Cardiac fibroblast (primary cell): ENCODE data around the gene MAP7.
"Not testable (repeated sequence)": the region's sequence is repeated elsewhere in the genome, so short reads cannot be mapped to it uniquely, and the experiment has no call there.

Source experiments
- DNase-seq, 2 donors: peaks; one replicate each; pipeline versions ENCODE4 v3.0.0 to v3.0.0-alpha.2; 2010; ENCODE audit warnings: low read depth in 2 of 2
- H3K4me3 ChIP-seq, 2 donors: replicated peaks in 1 of 2; 1 replicate in 1 of 2; 2 replicates in 1 of 2; pipeline ENCODE4 v1.5.1; 2011; ENCODE audit warnings: low read depth in 2 of 2, low read length in 2 of 2, mild to moderate bottlenecking in 2 of 2, moderate library complexity in 1 of 2
- TF ChIP-seq, protein P1 (sequence below): IDR thresholded peaks from one replicate; pipeline ENCODE4 v1.5.1; 2011; ENCODE audit warnings: low read depth, mild to moderate bottlenecking, low read length, inconsistent platforms

The MAP7 gene

DNA sequence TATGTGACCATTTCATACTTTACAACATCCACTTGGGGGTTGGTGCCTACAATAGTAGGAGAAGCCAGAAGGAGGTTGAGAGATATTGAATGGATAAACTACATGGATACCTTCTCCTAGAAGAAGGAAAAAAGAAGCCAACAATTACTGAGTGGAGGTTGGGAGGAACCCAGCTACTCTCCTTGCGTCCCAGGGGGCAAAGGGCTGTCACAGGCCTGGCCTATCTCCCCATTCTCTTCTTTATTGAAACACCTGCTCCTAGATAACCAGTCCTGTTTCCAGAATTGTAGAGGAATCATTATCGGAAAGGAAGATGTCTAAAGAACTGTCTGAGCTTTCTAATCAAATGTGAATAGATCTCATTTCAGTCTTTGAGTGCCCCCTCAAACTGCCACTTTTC, 115.1 kb downstream of the MAP7 start:
- no peak overlapping the region for H3K4me3 ChIP-seq
- no peak for DNase-seq
- TF ChIP-seq, protein P1, sequence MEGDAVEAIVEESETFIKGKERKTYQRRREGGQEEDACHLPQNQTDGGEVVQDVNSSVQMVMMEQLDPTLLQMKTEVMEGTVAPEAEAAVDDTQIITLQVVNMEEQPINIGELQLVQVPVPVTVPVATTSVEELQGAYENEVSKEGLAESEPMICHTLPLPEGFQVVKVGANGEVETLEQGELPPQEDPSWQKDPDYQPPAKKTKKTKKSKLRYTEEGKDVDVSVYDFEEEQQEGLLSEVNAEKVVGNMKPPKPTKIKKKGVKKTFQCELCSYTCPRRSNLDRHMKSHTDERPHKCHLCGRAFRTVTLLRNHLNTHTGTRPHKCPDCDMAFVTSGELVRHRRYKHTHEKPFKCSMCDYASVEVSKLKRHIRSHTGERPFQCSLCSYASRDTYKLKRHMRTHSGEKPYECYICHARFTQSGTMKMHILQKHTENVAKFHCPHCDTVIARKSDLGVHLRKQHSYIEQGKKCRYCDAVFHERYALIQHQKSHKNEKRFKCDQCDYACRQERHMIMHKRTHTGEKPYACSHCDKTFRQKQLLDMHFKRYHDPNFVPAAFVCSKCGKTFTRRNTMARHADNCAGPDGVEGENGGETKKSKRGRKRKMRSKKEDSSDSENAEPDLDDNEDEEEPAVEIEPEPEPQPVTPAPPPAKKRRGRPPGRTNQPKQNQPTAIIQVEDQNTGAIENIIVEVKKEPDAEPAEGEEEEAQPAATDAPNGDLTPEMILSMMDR: no peak

DNA sequence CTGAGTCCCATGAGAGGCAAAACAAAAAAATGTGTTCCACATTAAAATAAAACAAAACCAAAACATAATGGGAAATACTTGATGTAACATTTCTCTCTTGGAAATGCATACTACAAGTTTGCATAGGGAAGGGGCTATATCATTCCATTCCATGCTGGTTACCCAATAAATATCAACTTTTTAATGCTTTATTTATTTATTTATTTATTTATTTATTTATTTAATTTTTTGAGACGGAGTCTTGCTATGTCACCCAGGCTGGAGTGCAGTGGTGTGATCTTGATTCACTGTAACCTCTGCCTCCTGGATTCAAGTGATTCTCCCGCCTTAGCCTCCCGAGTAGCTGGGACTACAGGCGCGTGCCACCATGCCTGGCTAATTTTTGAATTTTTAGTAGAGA, 118.9 kb downstream of the MAP7 start:
- H3K4me3 ChIP-seq, DNase-seq: not testable (repeated sequence)

DNA sequence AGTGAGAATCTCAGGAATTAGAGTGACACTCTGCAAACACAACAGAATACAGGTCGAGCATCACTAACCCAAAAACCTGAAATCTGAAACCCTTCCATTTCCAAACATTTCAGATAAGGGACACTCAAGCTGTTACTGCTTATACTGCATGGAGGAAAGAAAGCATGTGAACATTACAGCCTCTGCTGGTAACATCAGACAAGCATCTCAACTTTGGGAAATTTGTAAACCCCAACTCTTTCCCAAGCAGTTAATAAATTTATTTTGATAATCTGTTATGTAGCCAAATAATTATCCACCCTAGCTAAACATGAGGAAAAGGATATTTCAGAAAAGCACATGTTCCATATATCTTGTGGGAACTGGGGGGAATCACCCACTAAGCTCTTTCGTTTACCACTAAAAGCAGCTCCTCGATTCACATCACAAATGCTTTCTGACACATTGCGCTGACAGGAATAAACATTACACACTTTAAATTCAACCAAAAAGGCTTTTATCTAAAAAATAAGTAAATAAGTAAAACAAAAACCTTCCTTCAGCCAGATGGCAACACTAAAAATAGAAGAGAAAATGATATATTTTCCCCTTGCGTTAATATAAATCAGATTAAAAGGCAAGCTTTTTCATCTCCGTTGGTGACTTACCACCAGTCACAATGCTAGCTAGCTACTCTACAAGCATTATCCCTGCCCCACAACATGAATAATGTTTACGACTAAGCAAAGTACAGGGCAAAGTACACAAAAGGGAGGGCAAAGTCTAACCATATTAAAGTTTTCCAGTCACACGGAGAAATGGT, 120.8 kb downstream of the MAP7 start:
- TF ChIP-seq, protein P1: no peak
- H3K4me3 ChIP-seq: no peak overlapping the region

DNA sequence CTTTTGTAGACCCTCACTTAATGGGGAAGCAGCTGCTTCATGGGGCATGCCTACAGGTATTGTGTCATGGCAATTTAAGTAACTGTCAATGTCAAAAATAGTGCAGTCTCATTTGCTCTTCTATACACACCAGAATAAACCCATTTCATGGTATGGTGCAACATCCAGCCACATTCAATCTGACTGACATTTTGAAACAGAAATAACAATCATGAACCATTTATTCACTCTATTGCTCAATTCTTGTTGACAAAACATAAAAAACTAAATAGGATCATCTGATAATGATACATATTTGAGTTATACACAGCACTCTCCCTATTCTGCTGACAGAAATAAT, 122.9 kb downstream of the MAP7 start:
- H3K4me3 ChIP-seq: no peak overlapping the region
- TF ChIP-seq, protein P1: no peak
- DNase-seq: no peak

More for the DNA sequence above, 120.8 kb downstream of the MAP7 start:
- DNase-seq: no peak

DNA sequence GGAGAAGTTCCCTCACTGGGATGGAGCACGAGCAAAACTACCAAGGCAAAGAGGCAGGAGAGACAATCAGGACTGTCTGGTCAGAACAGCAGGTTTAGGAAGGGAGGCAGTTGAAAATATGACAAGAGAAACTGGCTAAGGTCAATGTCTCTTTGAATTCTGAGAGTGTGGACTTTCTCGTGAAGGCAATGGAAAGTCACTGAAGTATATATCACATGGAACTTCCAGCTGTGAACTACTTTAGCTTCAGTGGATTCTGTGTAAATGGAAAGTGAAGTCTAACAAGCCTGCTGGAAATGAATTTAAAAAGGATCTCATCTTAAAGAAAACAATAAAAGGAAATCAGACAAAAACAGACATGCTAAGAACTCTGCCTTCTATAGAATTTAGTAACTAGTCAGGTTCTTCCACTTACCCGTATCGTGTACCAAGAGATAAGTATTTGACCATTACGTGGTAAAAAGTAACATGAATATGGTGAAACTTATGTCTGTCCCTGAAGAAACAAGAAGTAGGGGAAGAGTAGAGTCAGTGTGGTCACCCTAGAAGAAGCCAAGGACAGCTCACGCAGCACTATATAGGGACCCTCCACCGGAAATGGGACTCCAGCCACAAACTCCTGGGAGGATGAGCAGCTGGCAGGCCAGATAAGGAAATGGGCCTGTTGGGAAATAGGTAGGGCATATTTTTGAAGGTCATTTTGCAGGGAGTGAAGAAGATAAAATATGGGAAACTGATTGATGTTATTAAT, 123.4 kb downstream of the MAP7 start:
- no peak for DNase-seq
- TF ChIP-seq, protein P1: no peak
- H3K4me3 ChIP-seq: no peak overlapping the region

DNA sequence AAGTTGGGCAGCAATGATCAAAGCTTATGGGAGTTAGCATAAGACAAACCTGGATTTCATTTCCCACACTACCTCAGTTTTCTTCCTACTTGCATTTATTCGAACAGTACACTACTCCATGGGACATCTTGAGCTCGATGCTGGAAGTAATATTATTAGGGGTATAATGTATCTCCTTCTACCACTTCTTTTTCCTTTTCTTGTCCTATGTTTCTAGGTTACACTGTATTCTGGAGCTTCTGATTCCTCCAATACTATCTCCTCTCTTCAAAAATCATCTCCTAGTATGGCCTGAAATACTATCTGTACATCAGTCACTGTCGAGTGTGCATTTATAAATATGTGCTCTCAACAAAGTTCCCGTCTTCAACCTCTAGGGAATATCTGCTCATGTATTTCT, 124.4 kb downstream of the MAP7 start:
- DNase-seq: no peak
- no peak overlapping the region for H3K4me3 ChIP-seq
- TF ChIP-seq, protein P1: no peak

DNA sequence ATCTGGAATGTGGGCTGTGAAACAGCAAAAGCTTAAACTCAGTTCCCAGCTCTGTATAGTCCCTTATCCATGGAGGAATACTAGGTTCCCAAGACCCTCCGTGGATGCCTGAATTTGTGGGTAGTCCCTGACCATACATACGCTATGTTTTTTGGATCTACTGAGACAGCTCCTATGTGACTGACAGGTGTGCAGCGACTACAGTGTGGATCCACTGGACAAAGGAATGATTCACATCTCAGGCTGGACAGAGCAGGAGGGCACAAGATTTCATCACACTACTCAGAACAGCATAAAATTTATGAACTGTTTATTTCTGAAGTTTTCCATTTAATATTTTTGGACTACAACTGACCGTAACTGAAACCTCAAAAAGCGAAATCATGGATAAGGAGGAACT, 125.3 kb downstream of the MAP7 start:
- TF ChIP-seq, protein P1: no peak
- H3K4me3 ChIP-seq: no peak overlapping the region
- DNase-seq: no peak
